ENCODE results near the gene DBH.

Gene DBH

DNA sequence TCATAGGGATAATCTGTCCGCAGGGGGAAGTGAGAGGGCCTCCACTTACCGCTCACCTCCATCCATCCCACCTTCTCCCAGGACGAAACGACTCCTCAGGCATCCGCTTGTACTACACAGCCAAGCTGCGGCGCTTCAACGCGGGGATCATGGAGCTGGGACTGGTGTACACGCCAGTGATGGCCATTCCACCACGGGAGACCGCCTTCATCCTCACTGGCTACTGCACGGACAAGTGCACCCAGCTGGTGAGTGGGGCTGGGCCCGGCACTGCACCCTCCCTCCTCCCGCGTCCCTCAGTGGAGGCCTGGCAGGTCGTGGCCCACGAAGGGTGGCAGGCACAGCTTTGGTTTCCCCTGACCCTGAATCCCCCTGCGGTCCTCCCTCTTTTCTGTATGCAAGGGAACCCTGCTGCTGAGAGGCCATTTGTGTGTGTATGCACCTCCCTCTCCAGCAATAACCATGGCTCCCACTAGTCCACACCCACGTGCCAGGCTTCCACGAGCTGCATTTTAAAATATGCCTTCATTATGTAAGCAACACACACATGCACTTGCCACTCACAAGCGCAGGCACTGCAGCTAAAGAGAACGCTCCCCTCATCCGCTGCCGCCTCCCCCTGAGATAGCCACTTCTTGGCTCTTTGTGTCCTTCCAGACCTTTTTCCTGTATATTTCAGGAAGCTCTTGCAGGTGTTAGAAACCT lies 11.8 kb downstream of the DBH start:
- H3K9me3 ChIP-seq (ENCODE audit: insufficient read depth, low read length): no peaks in the 10 kb centered on the region
- no peak overlapping the region for H3K9ac ChIP-seq (ENCODE audit: low read length)
- no peak for TF ChIP-seq EZH2phosphoT487 (IDR thresholded peaks at IDR 0.05; ENCODE audit: low read depth)
- TF ChIP-seq, protein P1, sequence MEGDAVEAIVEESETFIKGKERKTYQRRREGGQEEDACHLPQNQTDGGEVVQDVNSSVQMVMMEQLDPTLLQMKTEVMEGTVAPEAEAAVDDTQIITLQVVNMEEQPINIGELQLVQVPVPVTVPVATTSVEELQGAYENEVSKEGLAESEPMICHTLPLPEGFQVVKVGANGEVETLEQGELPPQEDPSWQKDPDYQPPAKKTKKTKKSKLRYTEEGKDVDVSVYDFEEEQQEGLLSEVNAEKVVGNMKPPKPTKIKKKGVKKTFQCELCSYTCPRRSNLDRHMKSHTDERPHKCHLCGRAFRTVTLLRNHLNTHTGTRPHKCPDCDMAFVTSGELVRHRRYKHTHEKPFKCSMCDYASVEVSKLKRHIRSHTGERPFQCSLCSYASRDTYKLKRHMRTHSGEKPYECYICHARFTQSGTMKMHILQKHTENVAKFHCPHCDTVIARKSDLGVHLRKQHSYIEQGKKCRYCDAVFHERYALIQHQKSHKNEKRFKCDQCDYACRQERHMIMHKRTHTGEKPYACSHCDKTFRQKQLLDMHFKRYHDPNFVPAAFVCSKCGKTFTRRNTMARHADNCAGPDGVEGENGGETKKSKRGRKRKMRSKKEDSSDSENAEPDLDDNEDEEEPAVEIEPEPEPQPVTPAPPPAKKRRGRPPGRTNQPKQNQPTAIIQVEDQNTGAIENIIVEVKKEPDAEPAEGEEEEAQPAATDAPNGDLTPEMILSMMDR (IDR thresholded peaks at IDR 0.05; ENCODE audit: low read depth, low read length): no peak
- no peaks in the 10 kb centered on the region for H4K20me1 ChIP-seq (ENCODE audit: insufficient read depth, low read length)
- H3K4me2 ChIP-seq (ENCODE audit: low read length): no peak overlapping the region
- H3K27me3 ChIP-seq (ENCODE audit: low read depth, low read length): peaks cover 15% of the 10 kb centered on the region; the same call in 1 of the 2 replicates
- H3K36me3 ChIP-seq (replicated peaks; ENCODE audit: low read depth, low read length): no peaks in the 10 kb centered on the region
- no peaks in the 10 kb centered on the region for H3K79me2 ChIP-seq (ENCODE audit: low read length)
- H3K4me1 ChIP-seq (ENCODE audit: low read length): no peaks in the 10 kb centered on the region
- no peak overlapping the region for H3K27ac ChIP-seq (ENCODE audit: low read length)
- H3K4me3 ChIP-seq (ENCODE audit: low read length): no peak overlapping the region
- no peak overlapping the region for H2AFZ ChIP-seq (ENCODE audit: low read depth, low read length)

DNA sequence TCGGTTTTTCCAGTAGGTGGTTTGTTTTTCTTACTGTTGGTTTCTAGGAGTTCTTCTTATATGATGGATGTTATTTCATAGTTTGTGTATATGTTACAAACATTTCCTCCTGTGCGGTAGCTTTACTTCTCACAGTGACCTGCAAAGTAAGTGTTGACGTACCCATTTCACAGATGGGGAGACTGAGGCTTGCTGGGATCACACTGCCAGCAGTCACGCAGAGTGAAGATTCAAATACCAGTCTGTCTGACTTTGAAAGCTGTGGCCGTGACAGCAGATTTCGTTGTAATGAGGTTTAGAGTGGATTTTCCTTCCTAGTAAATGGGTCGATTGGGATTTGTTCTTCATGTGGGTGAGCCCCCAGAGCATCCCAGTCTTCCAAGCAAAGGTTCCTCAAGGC lies 13.0 kb downstream of the DBH start:
- Histone ChIP-seq H3K9ac (ENCODE audit: low read length) (no peak overlapping the region), H3K27ac (ENCODE audit: low read length) (no peak overlapping the region), H2AFZ (ENCODE audit: low read depth, low read length) (no peak overlapping the region), H3K79me2 (ENCODE audit: low read length) (no peaks in the 10 kb centered on the region), H3K27me3 (ENCODE audit: low read depth, low read length) (peaks cover 15% of the 10 kb centered on the region; the same call in 1 of the 2 replicates), H3K4me2 (ENCODE audit: low read length) (no peak overlapping the region), H4K20me1 (ENCODE audit: insufficient read depth, low read length) (no peaks in the 10 kb centered on the region), H3K9me3 (ENCODE audit: insufficient read depth, low read length) (no peaks in the 10 kb centered on the region), H3K36me3 (replicated peaks; ENCODE audit: low read depth, low read length) (no peaks in the 10 kb centered on the region), H3K4me1 (ENCODE audit: low read length) (no peaks in the 10 kb centered on the region), H3K4me3 (ENCODE audit: low read length) (no peak overlapping the region)
- TF ChIP-seq EZH2phosphoT487 (IDR thresholded peaks at IDR 0.05; ENCODE audit: low read depth): no peak
- TF ChIP-seq, protein P1 (IDR thresholded peaks at IDR 0.05; ENCODE audit: low read depth, low read length): no peak

DNA sequence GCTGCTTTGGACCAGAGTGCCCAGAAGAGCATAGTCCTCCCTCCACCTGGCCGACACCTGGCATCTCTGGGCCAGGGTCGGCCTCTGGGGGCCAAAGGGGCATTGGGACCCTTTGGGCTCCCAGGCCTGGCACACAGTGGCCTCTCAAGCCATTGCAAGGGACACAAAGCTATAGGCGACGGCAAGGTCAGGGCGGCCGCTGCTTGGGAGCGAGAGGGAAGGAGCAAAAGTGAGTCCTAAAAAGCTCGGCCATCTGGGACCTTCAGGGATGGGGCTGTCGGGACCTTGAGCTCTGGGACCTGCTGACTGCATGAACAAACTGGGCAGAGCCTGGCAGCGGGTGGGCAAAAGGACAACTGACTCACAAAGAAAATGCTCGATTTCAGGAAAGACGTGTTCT lies 13.9 kb downstream of the DBH start:
- Histone ChIP-seq H3K9ac (ENCODE audit: low read length) (no peak overlapping the region), H4K20me1 (ENCODE audit: insufficient read depth, low read length) (no peaks in the 10 kb centered on the region), H3K4me2 (ENCODE audit: low read length) (no peak overlapping the region), H3K4me1 (ENCODE audit: low read length) (no peaks in the 10 kb centered on the region), H3K4me3 (ENCODE audit: low read length) (no peak overlapping the region), H3K79me2 (ENCODE audit: low read length) (no peaks in the 10 kb centered on the region), H2AFZ (ENCODE audit: low read depth, low read length) (no peak overlapping the region), H3K27me3 (ENCODE audit: low read depth, low read length) (peaks cover 15% of the 10 kb centered on the region; the same call in 1 of the 2 replicates), H3K9me3 (ENCODE audit: insufficient read depth, low read length) (no peaks in the 10 kb centered on the region), H3K27ac (ENCODE audit: low read length) (no peak overlapping the region), H3K36me3 (replicated peaks; ENCODE audit: low read depth, low read length) (no peaks in the 10 kb centered on the region)
- TF ChIP-seq, protein P1 (IDR thresholded peaks at IDR 0.05; ENCODE audit: low read depth, low read length): no peak
- TF ChIP-seq EZH2phosphoT487 (IDR thresholded peaks at IDR 0.05; ENCODE audit: low read depth): no peak

DNA sequence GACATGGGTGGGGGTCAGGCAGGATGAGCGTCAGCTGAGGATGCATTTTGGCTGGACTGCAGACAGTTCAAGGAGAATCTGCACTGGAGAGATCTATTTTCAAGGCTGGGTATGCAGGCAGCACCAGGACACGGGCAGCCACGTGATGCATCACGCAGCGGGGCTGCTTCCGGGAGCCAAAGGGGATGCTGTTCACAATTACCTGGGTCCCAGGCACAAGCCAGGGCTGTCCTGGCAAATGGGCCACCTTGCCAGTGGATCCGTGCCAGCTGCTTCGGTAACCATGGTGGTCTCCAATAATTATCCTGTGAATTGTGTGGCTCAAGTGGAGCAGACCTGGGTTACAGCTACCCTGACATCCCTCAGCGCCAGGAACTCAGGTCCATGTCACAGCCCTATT lies 17.5 kb downstream of the DBH start:
- no peaks in the 10 kb centered on the region for H3K79me2 ChIP-seq (ENCODE audit: low read length)
- H3K4me3 ChIP-seq (ENCODE audit: low read length): no peak overlapping the region
- no peak overlapping the region for H3K9ac ChIP-seq (ENCODE audit: low read length)
- H2AFZ ChIP-seq (ENCODE audit: low read depth, low read length): no peak overlapping the region
- no peaks in the 10 kb centered on the region for H4K20me1 ChIP-seq (ENCODE audit: insufficient read depth, low read length)
- TF ChIP-seq EZH2phosphoT487 (IDR thresholded peaks at IDR 0.05; ENCODE audit: low read depth): no peak
- H3K27me3 ChIP-seq (ENCODE audit: low read depth, low read length): peaks cover 11% of the 10 kb centered on the region; the same call in 1 of the 2 replicates
- no peaks in the 10 kb centered on the region for H3K4me1 ChIP-seq (ENCODE audit: low read length)
- no peak overlapping the region for H3K4me2 ChIP-seq (ENCODE audit: low read length)
- no peaks in the 10 kb centered on the region for H3K9me3 ChIP-seq (ENCODE audit: insufficient read depth, low read length)
- H3K27ac ChIP-seq (ENCODE audit: low read length): no peak overlapping the region
- H3K36me3 ChIP-seq (replicated peaks; ENCODE audit: low read depth, low read length): no peaks in the 10 kb centered on the region
